ENCODE data around the gene CEP55. TPM values are rescaled to one million over a fixed set of nuclear protein-coding genes. Genes with fewer than 3 reads are reported as not detected.

CEP55 gene
- total RNA-seq, 1 donor from 2014 or later = 3.7 TPM

- DNase-seq (ENCODE audit: low read depth) (no peak), FAIRE-seq (no peak)
- Histone ChIP-seq H2AFZ (ENCODE audit: low read depth, low read length) (no peak overlapping the region), H3K9me3 (ENCODE audit: insufficient read depth, low read depth, low read length) (no peaks in the 10 kb centered on the region), H3K79me2 (ENCODE audit: insufficient read depth, low read length) (peaks cover 88% of the 10 kb centered on the region), H3K4me1 (ENCODE audit: insufficient read depth, low read length) (peaks cover 78% of the 10 kb centered on the region), H3K27me3 (ENCODE audit: insufficient read depth, low read length) (no peaks in the 10 kb centered on the region), H3K4me2 (ENCODE audit: low read length) (peak overlapping the region; percentile 12), H3K27ac (ENCODE audit: low read depth, low read length) (peak overlapping the region; percentile 47), H4K20me1 (ENCODE audit: insufficient read depth, low read length) (peaks cover 22% of the 10 kb centered on the region), H3K36me3 (ENCODE audit: insufficient read depth, low read length) (peaks cover 44% of the 10 kb centered on the region), H3K9ac (ENCODE audit: low read length) (peak overlapping the region; percentile 7), H3K4me3 (ENCODE audit: insufficient read depth, low read depth, low read length) (no peak overlapping the region)
- Mint-ChIP-seq H3K4me1 (ENCODE audit: low read depth, unreplicated experiment) (peaks cover 65% of the 10 kb centered on the region), H3K27me3 (ENCODE audit: low read depth, unreplicated experiment) (no peaks in the 10 kb centered on the region), H3K27ac (ENCODE audit: unreplicated experiment) (peak overlapping the region; percentile 6), H3K9me3 (ENCODE audit: unreplicated experiment) (peaks cover 2% of the 10 kb centered on the region), H3K4me3 (ENCODE audit: unreplicated experiment) (peak overlapping the region; percentile 64), H3K36me3 (ENCODE audit: low read depth, unreplicated experiment) (peaks cover 23% of the 10 kb centered on the region)
- TF ChIP-seq, protein P1, sequence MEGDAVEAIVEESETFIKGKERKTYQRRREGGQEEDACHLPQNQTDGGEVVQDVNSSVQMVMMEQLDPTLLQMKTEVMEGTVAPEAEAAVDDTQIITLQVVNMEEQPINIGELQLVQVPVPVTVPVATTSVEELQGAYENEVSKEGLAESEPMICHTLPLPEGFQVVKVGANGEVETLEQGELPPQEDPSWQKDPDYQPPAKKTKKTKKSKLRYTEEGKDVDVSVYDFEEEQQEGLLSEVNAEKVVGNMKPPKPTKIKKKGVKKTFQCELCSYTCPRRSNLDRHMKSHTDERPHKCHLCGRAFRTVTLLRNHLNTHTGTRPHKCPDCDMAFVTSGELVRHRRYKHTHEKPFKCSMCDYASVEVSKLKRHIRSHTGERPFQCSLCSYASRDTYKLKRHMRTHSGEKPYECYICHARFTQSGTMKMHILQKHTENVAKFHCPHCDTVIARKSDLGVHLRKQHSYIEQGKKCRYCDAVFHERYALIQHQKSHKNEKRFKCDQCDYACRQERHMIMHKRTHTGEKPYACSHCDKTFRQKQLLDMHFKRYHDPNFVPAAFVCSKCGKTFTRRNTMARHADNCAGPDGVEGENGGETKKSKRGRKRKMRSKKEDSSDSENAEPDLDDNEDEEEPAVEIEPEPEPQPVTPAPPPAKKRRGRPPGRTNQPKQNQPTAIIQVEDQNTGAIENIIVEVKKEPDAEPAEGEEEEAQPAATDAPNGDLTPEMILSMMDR (IDR thresholded peaks at IDR 0.05; ENCODE audit: insufficient read depth, low read depth, low read length) = no peak
- no peak for TF ChIP-seq EZH2 (IDR thresholded peaks at IDR 0.05; ENCODE audit: insufficient read depth, low read length)
These were observed 22.5 kb upstream of the CEP55 start for GRCh38 chr10:93473804-93474472.

DNA sequence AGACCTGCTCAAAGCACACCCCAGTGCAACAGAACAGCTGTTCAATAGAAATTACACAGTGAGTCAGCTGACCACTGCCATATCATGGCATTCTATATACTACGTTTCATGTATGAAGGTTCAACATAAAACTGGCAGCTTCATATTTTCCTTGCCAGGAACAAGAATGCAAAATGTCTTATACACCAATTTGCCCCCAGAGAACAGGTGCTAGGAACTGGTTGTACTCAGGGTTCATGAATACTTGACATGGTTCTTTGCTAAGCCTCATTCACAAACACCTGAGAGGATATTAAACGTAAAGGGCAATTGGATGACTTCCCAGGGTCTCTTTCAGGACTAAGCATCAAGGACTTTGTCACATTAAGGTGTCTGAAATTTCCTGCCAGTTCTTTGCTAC lies 21.2 kb upstream of the CEP55 start:
- Histone ChIP-seq H3K27ac (ENCODE audit: low read depth, low read length) (peak overlapping the region; percentile 92), H4K20me1 (ENCODE audit: insufficient read depth, low read length) (peaks cover 28% of the 10 kb centered on the region), H3K4me1 (ENCODE audit: insufficient read depth, low read length) (peaks cover 74% of the 10 kb centered on the region), H3K79me2 (ENCODE audit: insufficient read depth, low read length) (peaks cover 90% of the 10 kb centered on the region), H2AFZ (ENCODE audit: low read depth, low read length) (no peak overlapping the region), H3K9ac (ENCODE audit: low read length) (peak overlapping the region; percentile 67), H3K9me3 (ENCODE audit: insufficient read depth, low read depth, low read length) (no peaks in the 10 kb centered on the region), H3K4me3 (ENCODE audit: insufficient read depth, low read depth, low read length) (no peak overlapping the region), H3K27me3 (ENCODE audit: insufficient read depth, low read length) (no peaks in the 10 kb centered on the region), H3K4me2 (ENCODE audit: low read length) (peak overlapping the region; percentile 48), H3K36me3 (ENCODE audit: insufficient read depth, low read length) (peaks cover 38% of the 10 kb centered on the region)
- H3K36me3 Mint-ChIP-seq (ENCODE audit: low read depth, unreplicated experiment) = peaks cover 17% of the 10 kb centered on the region
- DNase-seq (ENCODE audit: low read depth) (no peak), FAIRE-seq (no peak)
- no peak overlapping the region for H3K27ac Mint-ChIP-seq (ENCODE audit: unreplicated experiment)
- H3K9me3 Mint-ChIP-seq (ENCODE audit: unreplicated experiment) = peaks cover 2% of the 10 kb centered on the region
- H3K4me1 Mint-ChIP-seq (ENCODE audit: low read depth, unreplicated experiment) = peaks cover 65% of the 10 kb centered on the region
- no peak for TF ChIP-seq EZH2 (IDR thresholded peaks at IDR 0.05; ENCODE audit: insufficient read depth, low read length)
- TF ChIP-seq, protein P1 (IDR thresholded peaks at IDR 0.05; ENCODE audit: insufficient read depth, low read depth, low read length) = no peak
- H3K27me3 Mint-ChIP-seq (ENCODE audit: low read depth, unreplicated experiment) = no peaks in the 10 kb centered on the region
- H3K4me3 Mint-ChIP-seq (ENCODE audit: unreplicated experiment) = peak overlapping the region; percentile 45

DNA sequence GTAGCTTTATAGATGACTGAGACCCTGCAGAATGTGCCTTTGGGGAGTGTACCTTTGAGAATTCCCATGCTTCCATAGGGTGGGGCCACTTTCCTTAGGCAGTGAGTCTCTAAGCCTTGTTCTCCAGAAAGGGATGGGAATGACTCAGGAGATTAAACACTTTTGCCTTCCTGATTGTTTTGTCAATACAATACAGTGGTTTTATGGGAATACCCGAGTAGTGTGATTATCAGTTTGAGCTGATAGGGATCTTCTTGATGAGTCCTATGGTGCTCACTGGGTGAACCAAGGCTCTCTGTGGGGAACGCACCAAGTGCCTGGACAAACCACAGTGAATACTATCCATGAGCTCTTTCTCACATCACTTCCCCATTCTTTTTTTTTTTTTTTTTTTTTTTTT lies 20.5 kb upstream of the CEP55 start:
- Histone ChIP-seq H3K79me2 (ENCODE audit: insufficient read depth, low read length) (peaks cover 90% of the 10 kb centered on the region), H3K36me3 (ENCODE audit: insufficient read depth, low read length) (peaks cover 38% of the 10 kb centered on the region), H3K9me3 (ENCODE audit: insufficient read depth, low read depth, low read length) (no peaks in the 10 kb centered on the region), H3K4me3 (ENCODE audit: insufficient read depth, low read depth, low read length) (no peak overlapping the region), H3K27ac (ENCODE audit: low read depth, low read length) (peak overlapping the region; percentile 92), H3K4me1 (ENCODE audit: insufficient read depth, low read length) (peaks cover 68% of the 10 kb centered on the region), H3K27me3 (ENCODE audit: insufficient read depth, low read length) (no peaks in the 10 kb centered on the region), H3K9ac (ENCODE audit: low read length) (peak overlapping the region; percentile 67), H3K4me2 (ENCODE audit: low read length) (peak overlapping the region; percentile 48), H4K20me1 (ENCODE audit: insufficient read depth, low read length) (peaks cover 31% of the 10 kb centered on the region), H2AFZ (ENCODE audit: low read depth, low read length) (no peak overlapping the region)
- H3K4me1 Mint-ChIP-seq (ENCODE audit: low read depth, unreplicated experiment) = peaks cover 61% of the 10 kb centered on the region
- peaks cover 14% of the 10 kb centered on the region for H3K36me3 Mint-ChIP-seq (ENCODE audit: low read depth, unreplicated experiment)
- H3K9me3 Mint-ChIP-seq (ENCODE audit: unreplicated experiment) = no peaks in the 10 kb centered on the region
- TF ChIP-seq, protein P1 (IDR thresholded peaks at IDR 0.05; ENCODE audit: insufficient read depth, low read depth, low read length) = no peak
- no peak for TF ChIP-seq EZH2 (IDR thresholded peaks at IDR 0.05; ENCODE audit: insufficient read depth, low read length)
- FAIRE-seq (peak; percentile 50), DNase-seq (ENCODE audit: low read depth) (peak; percentile 97)
- H3K27me3 Mint-ChIP-seq (ENCODE audit: low read depth, unreplicated experiment) = no peaks in the 10 kb centered on the region
- no peak overlapping the region for H3K4me3 Mint-ChIP-seq (ENCODE audit: unreplicated experiment)
- H3K27ac Mint-ChIP-seq (ENCODE audit: unreplicated experiment) = peak overlapping the region; percentile 34

Measured in astrocyte (in vitro differentiated cells and primary cell).